H9 (cell line): ENCODE measurements around the gene SHMT1. TPM values are rescaled to one million over a fixed set of nuclear protein-coding genes. Genes with fewer than 3 reads are reported as not detected.

Experiments used
- DNase-seq: peaks from one replicate; pipeline ENCODE4 v3.0.0-alpha.2; 2017
- H2AFZ ChIP-seq: one replicate; pipeline ENCODE4 v1.6.1; 2013; ENCODE audit warnings: mild to moderate bottlenecking, low read length, control low read depth, moderate library complexity
- H2AK5ac ChIP-seq: 2 replicates; pipeline ENCODE4 v1.6.1; 2013; ENCODE audit warnings: low read length, control low read depth, mixed read lengths; ENCODE audit not compliant: insufficient read length
- H2BK120ac ChIP-seq: one replicate; pipeline ENCODE4 v1.6.1; 2013; ENCODE audit warnings: low read depth, mild to moderate bottlenecking, low read length, control low read depth, inconsistent platforms; ENCODE audit not compliant: poor library complexity, severe bottlenecking
- H2BK12ac ChIP-seq: 2 replicates; pipeline ENCODE4 v1.6.1; 2013; ENCODE audit warnings: low read length, control low read depth, mixed read lengths, low read depth; ENCODE audit not compliant: insufficient read length
- H2BK15ac ChIP-seq: 2 replicates; pipeline ENCODE4 v1.6.1; 2013; ENCODE audit warnings: low read depth, low read length, control low read depth
- H2BK20ac ChIP-seq: one replicate; pipeline ENCODE4 v1.6.1; 2013; ENCODE audit warnings: low read depth, mild to moderate bottlenecking, low read length, control low read depth, inconsistent platforms; ENCODE audit not compliant: poor library complexity, severe bottlenecking
- H2BK5ac ChIP-seq: 2 replicates; pipeline ENCODE4 v1.6.1; 2013; ENCODE audit warnings: low read length, control low read depth, mixed read lengths; ENCODE audit not compliant: insufficient read length
- H3K14ac ChIP-seq: 2 replicates; pipeline ENCODE4 v1.6.1; 2013; ENCODE audit warnings: low read length, control low read depth; ENCODE audit not compliant: insufficient read depth
- H3K18ac ChIP-seq: 2 replicates; pipeline ENCODE4 v1.6.1; 2013; ENCODE audit warnings: low read depth, mild to moderate bottlenecking, mixed read lengths, low read length, control low read depth; ENCODE audit not compliant: insufficient read length
- H3K23ac ChIP-seq: 2 replicates; pipeline ENCODE4 v1.6.1; 2013; ENCODE audit warnings: low read length, control low read depth, mixed read lengths, low read depth; ENCODE audit not compliant: insufficient read length
- H3K23me2 ChIP-seq: 2 replicates; pipeline ENCODE4 v1.6.1; 2013; ENCODE audit warnings: low read depth, mild to moderate bottlenecking, mixed read lengths, low read length, control low read depth; ENCODE audit not compliant: insufficient read length, poor library complexity, severe bottlenecking
- H3K27ac ChIP-seq: 2 replicates; pipeline ENCODE4 v1.5.1; 2013; ENCODE audit warnings: low read length, control low read depth, mixed read lengths, low read depth; ENCODE audit not compliant: insufficient read length
- H3K27me3 ChIP-seq: 2 replicates; pipeline ENCODE4 v1.6.1; 2013; ENCODE audit warnings: low read length, control low read depth, inconsistent platforms; ENCODE audit not compliant: insufficient read depth
- H3K4ac ChIP-seq: 2 replicates; pipeline ENCODE4 v1.6.1; 2013; ENCODE audit warnings: low read depth, mild to moderate bottlenecking, control low read depth, inconsistent platforms, low read length, moderate library complexity
- H3K4me1 ChIP-seq: 2 replicates; pipeline ENCODE4 v1.6.1; 2013; ENCODE audit warnings: low read length, control low read depth, inconsistent platforms; ENCODE audit not compliant: insufficient read depth
- H3K4me2 ChIP-seq: 2 replicates; pipeline ENCODE4 v1.6.1; 2013; ENCODE audit warnings: low read length, control low read depth, mixed read lengths; ENCODE audit not compliant: insufficient read length, insufficient read depth
- H3K56ac ChIP-seq: 2 replicates; pipeline ENCODE4 v1.6.1; 2013; ENCODE audit warnings: low read depth, mild to moderate bottlenecking, mixed read lengths, low read length, control low read depth; ENCODE audit not compliant: insufficient read length
- H3K79me1 ChIP-seq: 2 replicates; pipeline ENCODE4 v1.6.1; 2013; ENCODE audit warnings: low read depth, mild to moderate bottlenecking, moderate library complexity, low read length, control low read depth, inconsistent platforms; ENCODE audit not compliant: insufficient read depth, poor library complexity, severe bottlenecking
- H3K79me2 ChIP-seq: 2 replicates; pipeline ENCODE4 v1.6.1; 2013; ENCODE audit warnings: low read length, control low read depth, inconsistent platforms; ENCODE audit not compliant: insufficient read depth
- H3K9ac ChIP-seq: 2 replicates; pipeline ENCODE4 v1.6.1; 2013; ENCODE audit warnings: low read length, control low read depth, mixed read lengths; ENCODE audit not compliant: insufficient read length; ENCODE audit errors: extremely low read depth
- H3K9me3 ChIP-seq: one replicate; pipeline ENCODE4 v1.6.1; 2013; ENCODE audit warnings: low read depth, low read length, inconsistent platforms; ENCODE audit not compliant: control insufficient read depth
- H3T11ph ChIP-seq: one replicate; pipeline ENCODE4 v1.6.1; 2013; ENCODE audit warnings: mild to moderate bottlenecking, low read length, control low read depth, inconsistent platforms
- H4K20me1 ChIP-seq: one replicate; pipeline ENCODE4 v1.6.1; 2013; ENCODE audit not compliant: control insufficient read depth, insufficient read length, insufficient read depth
- H4K5ac ChIP-seq: 2 replicates; pipeline ENCODE4 v1.6.1; 2013; ENCODE audit warnings: low read depth, mild to moderate bottlenecking, mixed read lengths, low read length, control low read depth; ENCODE audit not compliant: insufficient read length
- H4K8ac ChIP-seq: replicated peaks from 2 replicates; pipeline ENCODE4 v1.6.1; 2013; ENCODE audit warnings: low read length, control low read depth, mixed read lengths, low read depth; ENCODE audit not compliant: insufficient read length
- H4K91ac ChIP-seq: 2 replicates; pipeline ENCODE4 v1.6.1; 2013; ENCODE audit warnings: low read depth, mild to moderate bottlenecking, moderate library complexity, mixed read lengths, low read length, control low read depth; ENCODE audit not compliant: insufficient read length
- H3K27ac Mint-ChIP-seq, 3 experiments: 2 replicates in 2 of 3; 3 replicates in 1 of 3; pipeline ENCODE4 v1.8.0; 2020 to 2021; ENCODE audit warnings: mixed read lengths in 3 of 3, mild to moderate bottlenecking in 1 of 3, moderate library complexity in 1 of 3
- H3K27me3 Mint-ChIP-seq: 2 replicates; pipeline ENCODE4 v1.8.0; 2021; ENCODE audit warnings: low read depth, mild to moderate bottlenecking, moderate library complexity, mixed read lengths
- H3K36me3 Mint-ChIP-seq, 3 experiments: 2 replicates in 2 of 3; 3 replicates in 1 of 3; pipeline ENCODE4 v1.8.0; 2020 to 2021; ENCODE audit warnings: low read depth in 3 of 3, mixed read lengths in 3 of 3; ENCODE audit not compliant: insufficient read depth in 1 of 3
- H3K4me1 Mint-ChIP-seq, 2 experiments: 2 replicates each; pipeline ENCODE4 v1.8.0; 2020; ENCODE audit warnings: mixed read lengths in 2 of 2
- H3K4me3 Mint-ChIP-seq, 2 experiments: 2 replicates in 1 of 2; 3 replicates in 1 of 2; pipeline ENCODE4 v1.8.0; 2020 to 2021; ENCODE audit warnings: mild to moderate bottlenecking in 2 of 2, mixed read lengths in 2 of 2, moderate library complexity in 1 of 2
- H3K9me3 Mint-ChIP-seq, 2 experiments: 2 replicates in 1 of 2; 3 replicates in 1 of 2; pipeline ENCODE4 v1.8.0; 2020; ENCODE audit warnings: mild to moderate bottlenecking in 2 of 2, mixed read lengths in 2 of 2, moderate library complexity in 1 of 2
- WGBS: extraction: QIAGEN DNeasy Blood & Tissue Kit; methylation state at CpG from one replicate; pipeline ENCODE4 v1.1.7; 2013; ENCODE audit warnings: missing lambda C conversion rate, low lambda C conversion rate, mixed read lengths; ENCODE audit not compliant: insufficient read length; ENCODE audit errors: extremely low coverage; 5-methylcytosine and 5-hydroxymethylcytosine counted together
- total RNA-seq: library from RNA; stranded (reverse); gene quantifications from 2 replicates; pipeline ENCODE4 v1.2.1, GENCODE V29; 2021
- TF ChIP-seq, protein P1 (sequence below): fragments of 200-600 bp; sonication (generic); conservative IDR thresholded peaks from 3 replicates; pipeline ENCODE4 v1.8.0; 2021; ENCODE audit warnings: antibody characterized with exemption, mild to moderate bottlenecking

SHMT1 gene
- total RNA-seq, 1 experiment from 2014 or later: 42.8 TPM

DNA sequence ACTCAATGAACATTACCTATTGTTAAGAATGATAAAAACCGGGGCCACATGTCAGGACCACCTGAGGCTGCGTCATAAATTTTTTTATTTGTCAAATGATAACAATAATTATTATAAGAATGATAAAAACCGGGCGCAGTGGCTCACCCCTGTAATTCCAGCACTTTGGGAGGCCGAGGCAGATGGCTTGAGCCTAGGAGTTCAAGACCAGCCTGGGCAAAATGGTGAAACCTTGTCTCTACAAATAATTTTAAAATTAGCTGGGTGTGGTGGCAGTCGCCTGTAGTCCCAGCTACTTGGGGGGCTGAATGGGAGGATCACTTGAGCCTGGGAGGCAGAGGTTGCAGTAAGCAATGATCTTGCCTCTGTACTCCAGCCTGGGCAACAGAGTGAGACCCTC, 816 bp upstream of the SHMT1 start:
- Histone ChIP-seq H3K4me1 (no peaks in the 10 kb centered on the region), H3K27me3 (no peaks in the 10 kb centered on the region), H3K9me3 (no peaks in the 10 kb centered on the region), H4K20me1 (no peaks in the 10 kb centered on the region), H2AK5ac (no peak overlapping the region), H3K18ac (no peak overlapping the region), H3K9ac (no peak overlapping the region), H2BK120ac (no peak overlapping the region), H3K56ac (no peak overlapping the region), H4K8ac (no peak overlapping the region), H3K4ac (no peak overlapping the region), H3K4me2 (no peak overlapping the region), H3K79me1 (peaks cover 3% of the 10 kb centered on the region), H3K27ac (no peak overlapping the region), H2BK12ac (no peak overlapping the region), H2AFZ (no peak overlapping the region), H3K79me2 (peaks cover 4% of the 10 kb centered on the region; the same call in 1 of the 2 replicates), H4K91ac (no peak overlapping the region), H3K14ac (no peak overlapping the region), H3K23me2 (peaks cover 3% of the 10 kb centered on the region), H2BK20ac (no peak overlapping the region), H3K23ac (no peak overlapping the region), H2BK5ac (no peak overlapping the region), H2BK15ac (no peak overlapping the region), H4K5ac (no peak overlapping the region), H3T11ph (no peak overlapping the region)
- peaks cover 3 to 15% (median 13%) of the 10 kb centered on the region in 3 experiments; a peak in 6 of 7 replicates for H3K36me3 Mint-ChIP-seq
- peaks cover 11 to 12% of the 10 kb centered on the region in 2 experiments for H3K4me1 Mint-ChIP-seq
- DNase-seq: no peak
- no peaks in the 10 kb centered on the region; the same call in 1 of the 2 replicates for H3K27me3 Mint-ChIP-seq
- H3K27ac Mint-ChIP-seq: no peak overlapping the region; a peak in 1 of 7 replicates
- H3K4me3 Mint-ChIP-seq: no peak overlapping the region
- H3K9me3 Mint-ChIP-seq: no peaks in the 10 kb centered on the region
- no CpG with 5 or more reads among the region's 6 CpGs for WGBS
- TF ChIP-seq, protein P1, sequence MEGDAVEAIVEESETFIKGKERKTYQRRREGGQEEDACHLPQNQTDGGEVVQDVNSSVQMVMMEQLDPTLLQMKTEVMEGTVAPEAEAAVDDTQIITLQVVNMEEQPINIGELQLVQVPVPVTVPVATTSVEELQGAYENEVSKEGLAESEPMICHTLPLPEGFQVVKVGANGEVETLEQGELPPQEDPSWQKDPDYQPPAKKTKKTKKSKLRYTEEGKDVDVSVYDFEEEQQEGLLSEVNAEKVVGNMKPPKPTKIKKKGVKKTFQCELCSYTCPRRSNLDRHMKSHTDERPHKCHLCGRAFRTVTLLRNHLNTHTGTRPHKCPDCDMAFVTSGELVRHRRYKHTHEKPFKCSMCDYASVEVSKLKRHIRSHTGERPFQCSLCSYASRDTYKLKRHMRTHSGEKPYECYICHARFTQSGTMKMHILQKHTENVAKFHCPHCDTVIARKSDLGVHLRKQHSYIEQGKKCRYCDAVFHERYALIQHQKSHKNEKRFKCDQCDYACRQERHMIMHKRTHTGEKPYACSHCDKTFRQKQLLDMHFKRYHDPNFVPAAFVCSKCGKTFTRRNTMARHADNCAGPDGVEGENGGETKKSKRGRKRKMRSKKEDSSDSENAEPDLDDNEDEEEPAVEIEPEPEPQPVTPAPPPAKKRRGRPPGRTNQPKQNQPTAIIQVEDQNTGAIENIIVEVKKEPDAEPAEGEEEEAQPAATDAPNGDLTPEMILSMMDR: no peak
